NT2/D1 (cell line): ENCODE data around the gene NCF2.

Experiments used
- DNase-seq: peaks from one replicate; pipeline ENCODE4 v3.0.0-alpha.2; 2011; ENCODE audit warnings: low read depth, low spot score
- H3K27me3 ChIP-seq: 2 replicates; pipeline ENCODE4 v1.6.0; 2011; ENCODE audit warnings: mild to moderate bottlenecking; ENCODE audit not compliant: insufficient read length, insufficient read depth
- H3K36me3 ChIP-seq: 2 replicates; pipeline ENCODE4 v1.6.1; 2011; ENCODE audit warnings: mild to moderate bottlenecking, low read length, mixed read lengths; ENCODE audit not compliant: insufficient read depth, insufficient read length
- H3K4me1 ChIP-seq: 2 replicates; pipeline ENCODE4 v1.5.1; 2011; ENCODE audit not compliant: insufficient read depth, insufficient read length
- H3K4me3 ChIP-seq: 2 replicates; pipeline ENCODE4 v1.5.1; 2011; ENCODE audit warnings: low read depth; ENCODE audit not compliant: insufficient read length
- H3K9ac ChIP-seq: 2 replicates; pipeline ENCODE4 v1.6.0; 2011; ENCODE audit warnings: low read depth; ENCODE audit not compliant: insufficient read length
- H3K9me3 ChIP-seq: 2 replicates; pipeline ENCODE4 v1.5.1; 2011; ENCODE audit warnings: mild to moderate bottlenecking, low read length; ENCODE audit not compliant: insufficient read depth
- SUZ12 ChIP-seq: IDR thresholded peaks from 2 replicates; pipeline ENCODE4 v1.6.1; 2011; ENCODE audit not compliant: insufficient read length, insufficient read depth; ENCODE audit errors: extremely low read depth
- YY1 ChIP-seq: IDR thresholded peaks from 2 replicates; pipeline ENCODE4 v1.6.1; 2011; ENCODE audit not compliant: insufficient read length, insufficient read depth
- ZNF274 ChIP-seq: IDR thresholded peaks from 2 replicates; pipeline ENCODE4 v1.6.1; 2011; ENCODE audit warnings: mild to moderate bottlenecking, low read depth, low read length

NCF2 gene

DNA sequence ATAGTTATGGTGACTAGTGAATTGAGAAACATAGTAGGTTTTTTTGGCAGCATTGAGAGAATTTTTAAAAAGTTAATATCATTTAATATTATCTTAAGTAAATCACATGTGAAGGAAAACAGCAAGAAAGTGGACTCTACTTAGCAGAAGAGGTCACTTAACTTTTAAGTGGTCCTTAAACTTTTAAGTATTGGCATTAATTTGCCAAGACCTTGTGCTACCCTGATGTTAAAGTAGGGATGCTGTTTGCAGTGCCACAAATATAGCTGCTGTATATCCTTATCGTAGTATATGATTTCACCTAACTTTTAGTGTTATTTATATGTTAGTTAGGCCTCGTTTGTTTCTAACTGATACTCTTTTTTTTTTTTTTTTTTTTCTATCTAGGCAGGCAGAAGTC is 77.8 kb downstream of the NCF2 start:
- no peaks in the 10 kb centered on the region for H3K27me3 ChIP-seq
- TF ChIP-seq SUZ12 (no peak), YY1 (no peak), ZNF274 (no peak)
- no peak for DNase-seq

DNA sequence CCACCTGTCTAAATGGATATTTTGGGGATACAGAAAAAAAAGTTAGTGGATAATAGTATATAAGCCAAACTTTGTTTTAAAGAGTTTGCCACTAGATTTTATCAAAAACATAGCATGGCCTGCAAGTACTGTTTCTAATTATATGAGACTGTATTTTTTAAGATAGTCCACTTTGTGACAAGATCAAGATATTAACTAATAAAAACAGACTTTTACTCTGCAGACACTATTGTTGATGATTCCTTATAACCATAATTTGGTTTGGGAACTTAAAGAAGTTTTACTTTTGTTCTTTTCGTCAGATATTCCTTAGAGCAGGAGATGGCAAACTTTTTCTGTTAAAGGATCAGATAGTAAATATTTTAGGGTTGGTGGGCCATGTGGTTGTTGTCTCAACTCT is 81.6 kb downstream of the NCF2 start:
- no peak for TF ChIP-seq ZNF274
- no peak for TF ChIP-seq YY1
- TF ChIP-seq SUZ12 = no peak
- Histone ChIP-seq H3K27me3 (no peaks in the 10 kb centered on the region), H3K9me3 (no peaks in the 10 kb centered on the region), H3K4me3 (no peak overlapping the region), H3K36me3 (peaks cover 3% of the 10 kb centered on the region), H3K9ac (no peak overlapping the region), H3K4me1 (no peaks in the 10 kb centered on the region)
- no peak for DNase-seq

More for the DNA sequence above, 77.8 kb downstream of the NCF2 start:
- Histone ChIP-seq H3K9me3 (no peaks in the 10 kb centered on the region), H3K9ac (no peak overlapping the region), H3K4me3 (no peak overlapping the region), H3K36me3 (peaks cover 22% of the 10 kb centered on the region), H3K4me1 (no peaks in the 10 kb centered on the region)

GRCh38 chr1:183506561-183506960 is 83.7 kb downstream of the NCF2 start:
- Histone ChIP-seq H3K9me3 (no peaks in the 10 kb centered on the region), H3K4me3 (no peak overlapping the region), H3K4me1 (no peaks in the 10 kb centered on the region), H3K36me3 (peaks cover 3% of the 10 kb centered on the region), H3K27me3 (no peaks in the 10 kb centered on the region), H3K9ac (no peak overlapping the region)
- TF ChIP-seq SUZ12 = no peak
- TF ChIP-seq ZNF274 = no peak
- TF ChIP-seq YY1 = no peak
- no peak for DNase-seq
